CD4-positive, alpha-beta T cell (primary cell): ENCODE measurements around the gene CDC14A. TPM values are rescaled to one million over a fixed set of nuclear protein-coding genes. Genes with fewer than 3 reads are reported as not detected.

Experiments used
- ATAC-seq: fragments of 200-7000 bp; cut with Tn5 transposase; one replicate; pipeline ENCODE4 v1.10.0; 2022; ENCODE audit warnings: mild to moderate bottlenecking; ENCODE audit not compliant: poor library complexity
- CTCF ChIA-PET: fragments of 350-600 bp; sonication (Branson Sonifier 250); formaldehyde crosslinking; loops from one replicate; lab custom pipeline; 2021; ENCODE audit warnings: antibody characterized with exemption, inconsistent platforms; lab: Charles Lee
- POLR2A ChIA-PET: fragments of 350-600 bp; sonication (Branson Sonifier 250); formaldehyde crosslinking; loops from one replicate; lab custom pipeline; 2021; ENCODE audit warnings: antibody characterized with exemption, inconsistent platforms; lab: Charles Lee
- DNase-seq, 14 experiments: peaks; one replicate each; pipeline ENCODE4 v3.0.0-alpha.2; 2013 to 2020; ENCODE audit warnings: mixed read lengths in 2 of 14
- H3K27ac ChIP-seq, 2 donors: one replicate each; pipeline versions ENCODE4 v1.5.1 to v1.7.0; 2013; ENCODE audit warnings: low read length in 2 of 2, low read depth in 1 of 2, mild to moderate bottlenecking in 1 of 2
- H3K27me3 ChIP-seq, 2 experiments: 1 replicate in 1 of 2; 2 replicates in 1 of 2; pipeline versions ENCODE4 v1.6.1 to v1.7.0; 2013; ENCODE audit warnings: low read length in 2 of 2, control low read depth in 1 of 2, mild to moderate bottlenecking in 1 of 2, moderate library complexity in 1 of 2; ENCODE audit not compliant: insufficient read depth in 2 of 2, control insufficient read depth in 1 of 2
- H3K36me3 ChIP-seq: one replicate; pipeline ENCODE4 v1.6.1; 2013; ENCODE audit warnings: low read length, control low read depth; ENCODE audit not compliant: insufficient read depth
- H3K4me1 ChIP-seq: one replicate; pipeline ENCODE4 v1.6.1; 2013; ENCODE audit warnings: low read length, control low read depth; ENCODE audit not compliant: insufficient read depth
- H3K4me3 ChIP-seq: one replicate; pipeline ENCODE4 v1.5.1; 2013; ENCODE audit warnings: mild to moderate bottlenecking, low read length, moderate library complexity
- H3K9me3 ChIP-seq, 2 experiments: 1 replicate in 1 of 2; 2 replicates in 1 of 2; pipeline versions ENCODE4 v1.6.1 to v1.7.0; 2013; ENCODE audit warnings: low read length in 2 of 2, mild to moderate bottlenecking in 2 of 2, control low read depth in 1 of 2, moderate library complexity in 1 of 2; ENCODE audit not compliant: control insufficient read depth in 1 of 2, insufficient read depth in 1 of 2
- H3K27ac Mint-ChIP-seq: one replicate; pipeline ENCODE4 v1.8.0; 2020; ENCODE audit warnings: mixed read lengths
- H3K27me3 Mint-ChIP-seq: one replicate; pipeline ENCODE4 v1.8.0; 2021; ENCODE audit warnings: mixed read lengths
- H3K36me3 Mint-ChIP-seq: one replicate; pipeline ENCODE4 v1.8.0; 2021; ENCODE audit warnings: low read depth, mixed read lengths
- H3K4me1 Mint-ChIP-seq: one replicate; pipeline ENCODE4 v1.8.0; 2021; ENCODE audit warnings: low read depth, mixed read lengths
- H3K4me3 Mint-ChIP-seq: one replicate; pipeline ENCODE4 v1.8.0; 2020; ENCODE audit warnings: mild to moderate bottlenecking, mixed read lengths
- H3K9me3 Mint-ChIP-seq: one replicate; pipeline ENCODE4 v1.8.0; 2020; ENCODE audit warnings: mixed read lengths
- intact Hi-C, 2 experiments: fragments of 100-400 bp; cut with DNase I in 1 of 2; cut with micrococcal nuclease in 1 of 2; formaldehyde crosslinking; loops; one replicate each; pipeline versions ENCODE4 v1.15.1 to v1.9.0; 2023 to 2025; cut with DNase I, micrococcal nuclease
- total RNA-seq, 174 experiments: library from RNA in 2 of 174; stranded (reverse) in 2 of 174; gene quantifications; one replicate each; pipeline ENCODE4 v1.2.3 and lab custom pipeline; 2021 to 2026
- TF ChIP-seq, protein P1 (sequence below): fragments of 200-600 bp; IDR thresholded peaks from one replicate; pipeline ENCODE4 v1.8.0; 2022; ENCODE audit warnings: antibody characterized with exemption, mild to moderate bottlenecking

CDC14A gene
- total RNA-seq, 2 experiments from 2014 or later: 174 to 182 TPM

DNA sequence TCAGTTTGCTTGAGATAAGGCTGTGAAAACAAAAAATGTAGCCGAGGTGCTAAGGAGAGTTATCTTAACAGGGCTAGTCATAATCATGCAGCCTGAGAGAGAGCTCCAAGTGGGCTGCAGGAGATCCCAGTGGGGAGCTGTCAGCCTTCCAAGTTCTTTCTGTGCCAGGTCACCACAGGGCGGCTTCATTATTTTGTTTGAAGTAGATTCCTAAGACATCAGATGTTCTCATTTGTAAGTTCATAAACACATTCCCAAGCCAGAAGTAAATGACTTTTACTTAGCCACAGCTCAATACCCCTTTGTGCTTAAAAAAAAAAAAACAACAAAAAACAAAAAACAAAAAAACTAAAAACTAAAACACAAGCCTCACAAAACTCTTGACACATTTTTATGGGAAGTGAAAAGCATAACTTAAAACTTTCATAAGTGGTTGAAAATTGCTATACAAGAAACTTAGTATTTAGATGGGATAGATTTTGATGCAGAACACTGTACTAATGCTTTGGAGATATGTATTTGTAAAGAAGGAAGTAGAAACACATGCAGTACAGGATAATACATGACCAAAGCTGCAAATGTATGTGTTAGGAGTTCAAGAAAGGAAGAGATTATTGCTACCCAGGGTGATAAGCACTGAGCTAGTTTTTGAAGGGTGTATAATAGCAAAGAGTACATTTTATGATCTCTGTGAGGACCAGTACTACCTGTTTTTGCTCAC lies 8.6 kb downstream of the CDC14A start:
- Histone ChIP-seq H3K27ac (no peak overlapping the region), H3K36me3 (peaks cover 78% of the 10 kb centered on the region), H3K4me1 (peaks cover 66% of the 10 kb centered on the region), H3K27me3 (no peaks in the 10 kb centered on the region), H3K4me3 (no peak overlapping the region), H3K9me3 (no peaks in the 10 kb centered on the region)
- POLR2A ChIA-PET: interaction anchor here (0.6 to 2.5 kb wide), 4 partner anchors 8 to 40 kb away, joined by 3 to 13 read pairs (median 5); partner anchors contain the start of gene CDC14A
- Mint-ChIP-seq H3K36me3 (peaks cover 93% of the 10 kb centered on the region), H3K4me1 (peaks cover 88% of the 10 kb centered on the region), H3K27me3 (no peaks in the 10 kb centered on the region), H3K9me3 (no peaks in the 10 kb centered on the region), H3K4me3 (peak overlapping the region; percentile 39), H3K27ac (peak overlapping the region; percentile 40)
- ATAC-seq: no peak
- TF ChIP-seq, protein P1, sequence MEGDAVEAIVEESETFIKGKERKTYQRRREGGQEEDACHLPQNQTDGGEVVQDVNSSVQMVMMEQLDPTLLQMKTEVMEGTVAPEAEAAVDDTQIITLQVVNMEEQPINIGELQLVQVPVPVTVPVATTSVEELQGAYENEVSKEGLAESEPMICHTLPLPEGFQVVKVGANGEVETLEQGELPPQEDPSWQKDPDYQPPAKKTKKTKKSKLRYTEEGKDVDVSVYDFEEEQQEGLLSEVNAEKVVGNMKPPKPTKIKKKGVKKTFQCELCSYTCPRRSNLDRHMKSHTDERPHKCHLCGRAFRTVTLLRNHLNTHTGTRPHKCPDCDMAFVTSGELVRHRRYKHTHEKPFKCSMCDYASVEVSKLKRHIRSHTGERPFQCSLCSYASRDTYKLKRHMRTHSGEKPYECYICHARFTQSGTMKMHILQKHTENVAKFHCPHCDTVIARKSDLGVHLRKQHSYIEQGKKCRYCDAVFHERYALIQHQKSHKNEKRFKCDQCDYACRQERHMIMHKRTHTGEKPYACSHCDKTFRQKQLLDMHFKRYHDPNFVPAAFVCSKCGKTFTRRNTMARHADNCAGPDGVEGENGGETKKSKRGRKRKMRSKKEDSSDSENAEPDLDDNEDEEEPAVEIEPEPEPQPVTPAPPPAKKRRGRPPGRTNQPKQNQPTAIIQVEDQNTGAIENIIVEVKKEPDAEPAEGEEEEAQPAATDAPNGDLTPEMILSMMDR: no peak
- no peak for DNase-seq
- intact Hi-C loops: no loop called here
- CTCF ChIA-PET: no interaction called here

DNA sequence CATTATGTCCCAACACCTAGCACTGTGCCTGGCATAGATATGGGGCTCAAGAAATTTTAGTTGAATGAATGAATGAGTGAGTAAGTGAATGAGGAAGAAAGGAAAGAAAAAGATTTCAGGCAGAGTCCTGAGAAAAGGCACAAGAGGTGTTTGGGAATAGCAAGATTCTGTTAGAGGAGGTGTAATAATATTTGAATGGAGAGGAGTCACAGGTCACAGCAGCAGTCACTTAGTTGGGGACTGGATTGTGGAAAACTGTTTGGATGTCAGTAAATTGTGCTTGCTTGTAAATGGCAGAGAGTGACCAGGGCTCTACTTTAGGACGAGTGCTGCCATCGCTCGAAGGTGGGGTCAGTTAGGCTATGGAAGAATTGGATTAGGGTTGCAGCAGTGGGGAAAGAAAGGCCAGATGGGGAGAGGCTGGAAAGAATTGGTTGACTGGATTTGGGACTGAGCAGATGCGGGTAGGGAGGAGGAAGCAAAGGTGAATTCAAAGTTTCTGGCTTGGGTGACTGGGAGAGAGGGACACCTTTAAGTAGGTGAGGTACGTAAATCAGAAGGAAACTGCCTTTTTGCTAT lies 9.3 kb downstream of the CDC14A start:
- Mint-ChIP-seq H3K36me3 (peaks cover 93% of the 10 kb centered on the region), H3K9me3 (no peaks in the 10 kb centered on the region), H3K4me3 (peak overlapping the region; percentile 39), H3K27me3 (no peaks in the 10 kb centered on the region), H3K27ac (peak overlapping the region; percentile 40), H3K4me1 (peaks cover 89% of the 10 kb centered on the region)
- intact Hi-C loops: no loop called here
- no peak overlapping the region for H3K4me3 ChIP-seq
- POLR2A ChIA-PET: interaction anchor here (0.6 to 2.5 kb wide), 4 partner anchors 9 to 79 kb away, joined by 3 to 13 read pairs (median 5); partner anchors contain the start of gene CDC14A
- CTCF ChIA-PET: no interaction called here
- H3K4me1 ChIP-seq: peaks cover 62% of the 10 kb centered on the region
- ATAC-seq (no peak), DNase-seq (no peak)
- H3K27me3 ChIP-seq: no peaks in the 10 kb centered on the region
- TF ChIP-seq, protein P1: no peak
- peaks cover 78% of the 10 kb centered on the region for H3K36me3 ChIP-seq
- no peak overlapping the region for H3K27ac ChIP-seq
- no peaks in the 10 kb centered on the region for H3K9me3 ChIP-seq

DNA sequence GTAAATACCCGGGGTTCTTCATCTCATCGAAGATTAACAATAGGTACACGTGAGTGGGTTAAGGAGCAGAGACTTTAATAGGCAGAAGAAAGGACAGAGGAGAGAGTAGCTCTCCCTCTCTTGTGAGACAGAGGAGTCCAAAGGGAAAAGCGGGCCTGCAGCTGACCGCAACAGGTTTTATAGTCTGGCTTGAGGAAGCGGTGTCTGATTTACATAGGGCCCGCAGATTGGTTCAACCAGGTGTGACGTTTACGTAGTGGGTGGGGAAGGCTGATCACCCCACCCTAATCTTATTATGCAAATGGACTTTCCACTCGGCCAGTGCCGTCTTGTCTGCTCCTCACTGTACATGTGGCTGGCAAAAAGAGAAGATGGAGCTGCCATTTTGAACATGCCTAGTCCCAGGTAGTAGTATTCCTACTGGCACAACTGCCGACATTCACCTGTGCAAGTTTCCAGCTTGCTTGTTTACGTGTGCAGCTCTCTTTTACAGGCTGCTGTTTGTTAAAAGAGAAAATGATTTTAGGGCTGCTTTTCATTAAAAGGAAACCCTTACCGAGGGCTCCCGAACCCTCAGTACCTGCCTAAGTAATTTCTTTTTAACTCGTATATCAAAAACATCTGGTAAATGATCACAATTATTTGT lies 10.6 kb downstream of the CDC14A start:
- intact Hi-C loops: no loop called here
- no peaks in the 10 kb centered on the region for H3K27me3 Mint-ChIP-seq
- ATAC-seq (no peak), DNase-seq (peak in 1 of 14 experiments; percentile 50)
- H3K9me3 Mint-ChIP-seq: no peaks in the 10 kb centered on the region
- Histone ChIP-seq H3K9me3 (no peaks in the 10 kb centered on the region), H3K27me3 (no peaks in the 10 kb centered on the region), H3K36me3 (peaks cover 71% of the 10 kb centered on the region), H3K4me3 (no peak overlapping the region), H3K4me1 (peaks cover 54% of the 10 kb centered on the region), H3K27ac (no peak overlapping the region)
- POLR2A ChIA-PET: interaction anchor here (0.6 to 6.4 kb wide), 4 partner anchors 9 to 50 kb away, joined by 3 to 36 read pairs (median 8); partner anchors contain the start of gene CDC14A
- peaks cover 89% of the 10 kb centered on the region for H3K4me1 Mint-ChIP-seq
- CTCF ChIA-PET: interaction anchor here (1.1 kb wide), 1 partner anchor 73 kb away, joined by 3 read pairs; no protein-coding TSS in a partner anchor
- H3K4me3 Mint-ChIP-seq: peak overlapping the region; percentile 12
- TF ChIP-seq, protein P1: no peak
- H3K36me3 Mint-ChIP-seq: peaks cover 93% of the 10 kb centered on the region
- no peak overlapping the region for H3K27ac Mint-ChIP-seq
